Activated B cell treated with CpG ODN at 0.5 μM for 24 hours (primary cell): ENCODE measurements around the gene ALOX5AP. TPM values are rescaled to one million over a fixed set of nuclear protein-coding genes. Genes with fewer than 3 reads are reported as not detected.

Source experiments
- ATAC-seq: fragments of 200-7000 bp; cut with Tn5 transposase; one replicate; pipeline ENCODE4 v1.10.0; 2021; ENCODE audit warnings: low read depth, mild to moderate bottlenecking, moderate library complexity
- CTCF ChIA-PET: fragments of 350-600 bp; sonication (Branson Sonifier 250); formaldehyde crosslinking; loops from one replicate; lab custom pipeline; 2021; ENCODE audit warnings: antibody characterized with exemption; lab: Charles Lee
- POLR2A ChIA-PET: fragments of 350-600 bp; sonication (Branson Sonifier 250); formaldehyde crosslinking; loops from one replicate; lab custom pipeline; 2021; ENCODE audit warnings: antibody characterized with exemption; lab: Charles Lee
- DNase-seq: peaks from one replicate; pipeline ENCODE4 v3.0.0; 2022
- H3K27ac Mint-ChIP-seq: one replicate; pipeline ENCODE4 v1.8.0; 2020; ENCODE audit warnings: mixed read lengths
- H3K27me3 Mint-ChIP-seq: one replicate; pipeline ENCODE4 v1.8.0; 2021; ENCODE audit warnings: mixed read lengths
- H3K36me3 Mint-ChIP-seq: one replicate; pipeline ENCODE4 v1.8.0; 2021; ENCODE audit warnings: low read depth, mixed read lengths
- H3K4me1 Mint-ChIP-seq: one replicate; pipeline ENCODE4 v1.8.0; 2021; ENCODE audit warnings: mixed read lengths
- H3K4me3 Mint-ChIP-seq: one replicate; pipeline ENCODE4 v1.8.0; 2020; ENCODE audit warnings: mild to moderate bottlenecking, mixed read lengths
- H3K9me3 Mint-ChIP-seq: one replicate; pipeline ENCODE4 v1.8.0; 2020; ENCODE audit warnings: mixed read lengths
- CTCF ChIP-seq: fragments of 200-600 bp; IDR thresholded peaks from one replicate; pipeline ENCODE4 v1.8.0; 2022; ENCODE audit warnings: antibody characterized with exemption, mild to moderate bottlenecking
- intact Hi-C: fragments of 100-400 bp; cut with micrococcal nuclease; formaldehyde crosslinking; loops from one replicate; pipeline ENCODE4 v1.15.1; 2024
- total RNA-seq: library from RNA; stranded (reverse); gene quantifications from 2 replicates; pipeline ENCODE4 v1.2.3, GENCODE V29; 2022

ALOX5AP gene
- total RNA-seq, result 59.7 and 66.4 TPM in 2 replicates

GRCh38 chr13:30735025-30735871, at the start of gene ALOX5AP:
Gene ALOX5AP (plus strand): TSS chr13:30735543. CDS start chr13:30735606, 63 bp downstream.
- CTCF ChIA-PET, result interaction anchor here (0.8 kb wide), 1 partner anchor 13 kb away, joined by 3 read pairs; no protein-coding TSS in a partner anchor
- Mint-ChIP-seq H3K9me3 (no peaks in the 10 kb centered on the region), H3K27ac (peak within 1 kb of the TSS; percentile 99), H3K4me1 (peaks cover 68% of the 10 kb centered on the region), H3K4me3 (peak within 1 kb of the TSS; percentile 97), H3K36me3 (peaks cover 5% of the 10 kb centered on the region), H3K27me3 (no peaks in the 10 kb centered on the region)
- intact Hi-C loops, result loop anchor here (1.0 to 2.0 kb wide), 6 partner anchors 9 to 270 kb away; partner anchors contain the start of genes HMGB1 and USPL1
- POLR2A ChIA-PET, result interaction anchor here (0.6 to 6.6 kb wide), 12 partner anchors 9 to 1239 kb away, joined by 3 to 77 read pairs (median 4); partner anchors contain the start of gene USPL1
- DNase-seq, result peak; percentile 41
- ATAC-seq, result peak; percentile 83
- no peak for TF ChIP-seq CTCF

DNA sequence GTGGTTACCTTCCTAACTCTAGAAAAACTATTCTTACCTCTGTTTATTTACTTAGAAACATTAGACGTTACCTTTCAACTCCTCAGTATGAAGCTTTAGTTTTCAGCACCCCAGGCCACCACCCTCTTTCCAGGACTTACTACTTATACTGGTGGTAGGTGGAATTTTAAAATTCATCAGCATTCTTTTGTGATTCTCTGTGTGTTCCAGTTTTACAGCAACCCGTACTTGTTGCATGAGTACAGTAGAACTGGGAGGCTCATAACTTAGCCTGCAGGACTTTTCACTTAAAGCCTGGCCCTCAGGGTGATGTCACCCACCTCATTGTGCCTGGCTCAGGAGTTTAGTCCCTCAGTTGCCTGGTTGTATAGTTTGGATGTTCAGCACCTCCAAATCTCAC, 49.4 kb upstream of the ALOX5AP start:
- intact Hi-C loops, result no loop called here
- no peak for ATAC-seq
- TF ChIP-seq CTCF, result no peak
- ChIA-PET POLR2A (no interaction called here), CTCF (no interaction called here)
- DNase-seq, result no peak
- Mint-ChIP-seq H3K4me3 (no peak overlapping the region), H3K27ac (no peak overlapping the region), H3K27me3 (no peaks in the 10 kb centered on the region), H3K9me3 (peaks cover 2% of the 10 kb centered on the region), H3K36me3 (no peaks in the 10 kb centered on the region), H3K4me1 (peaks cover 18% of the 10 kb centered on the region)

- H3K4me1 Mint-ChIP-seq, result peaks cover 18% of the 10 kb centered on the region
- H3K4me3 Mint-ChIP-seq, result no peak overlapping the region
- no peaks in the 10 kb centered on the region for H3K27me3 Mint-ChIP-seq
- no peak overlapping the region for H3K27ac Mint-ChIP-seq
- no peak for TF ChIP-seq CTCF
- H3K9me3 Mint-ChIP-seq, result peaks cover 2% of the 10 kb centered on the region
- no peak for DNase-seq
- intact Hi-C loops, result no loop called here
- H3K36me3 Mint-ChIP-seq, result no peaks in the 10 kb centered on the region
- POLR2A ChIA-PET, result no interaction called here
- ATAC-seq, result no peak
- CTCF ChIA-PET, result interaction anchor here (0.6 kb wide), 1 partner anchor 54 kb away, joined by 3 read pairs; no protein-coding TSS in a partner anchor
Measured at GRCh38 chr13:30687601-30688000, 47.7 kb upstream of the ALOX5AP start.

DNA sequence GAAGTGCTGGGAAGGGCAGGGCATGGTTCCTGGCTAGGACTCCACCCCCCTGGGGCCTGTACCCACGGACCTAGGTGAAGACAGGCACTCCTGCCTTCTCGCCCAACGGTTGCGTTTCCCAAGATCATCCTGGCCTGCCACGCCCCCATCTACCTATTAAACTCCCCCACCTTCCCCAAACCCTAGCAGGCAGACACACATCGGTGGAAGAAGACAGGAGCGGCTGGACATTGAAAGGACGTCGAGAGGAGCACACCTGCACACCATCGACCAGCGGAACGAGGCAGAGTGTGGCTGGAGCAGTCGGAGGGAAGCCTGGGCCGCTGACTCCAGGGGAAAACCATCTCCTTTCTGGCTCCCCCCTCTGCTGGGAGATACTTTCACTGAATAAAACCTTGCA, 45.6 kb upstream of the ALOX5AP start:
- H3K27me3 Mint-ChIP-seq, result peaks cover 1% of the 10 kb centered on the region
- H3K36me3 Mint-ChIP-seq, result no peaks in the 10 kb centered on the region
- H3K4me3 Mint-ChIP-seq, result peak overlapping the region; percentile 76
- peaks cover 18% of the 10 kb centered on the region for H3K4me1 Mint-ChIP-seq
- DNase-seq, result no peak
- no peak overlapping the region for H3K27ac Mint-ChIP-seq
- TF ChIP-seq CTCF, result no peak
- POLR2A ChIA-PET, result interaction anchor here (0.8 kb wide), 1 partner anchor 73 kb away, joined by 5 read pairs; no protein-coding TSS in a partner anchor
- intact Hi-C loops, result loop anchor here (2.0 kb wide), 1 partner anchor 15 kb away; no protein-coding TSS in a partner anchor
- peaks cover 2% of the 10 kb centered on the region for H3K9me3 Mint-ChIP-seq
- CTCF ChIA-PET, result interaction anchor here (1.1 kb wide), 1 partner anchor 557 kb away, joined by 3 read pairs; no protein-coding TSS in a partner anchor
- ATAC-seq, result no peak
